Measurements from ENCODE around the gene NUP50. TPM values are rescaled to one million over a fixed set of nuclear protein-coding genes. Genes with fewer than 3 reads are reported as not detected.

Gene NUP50
- total RNA-seq, 1 experiment from 2014 or later, result 128 TPM

GRCh38 chr22:45207981-45208664 is 44.4 kb downstream of the NUP50 start:
- DNase-seq, result no peak
- POLR2A ChIA-PET, result no interaction called here
- Mint-ChIP-seq H3K4me1 (ENCODE audit: low read depth, unreplicated experiment) (no peaks in the 10 kb centered on the region), H3K27me3 (ENCODE audit: insufficient read depth, unreplicated experiment) (no peaks in the 10 kb centered on the region), H3K36me3 (ENCODE audit: insufficient read depth, unreplicated experiment) (no peaks in the 10 kb centered on the region), H3K9me3 (ENCODE audit: unreplicated experiment) (no peaks in the 10 kb centered on the region), H3K27ac (ENCODE audit: unreplicated experiment) (peak overlapping the region; percentile 49), H3K4me3 (ENCODE audit: unreplicated experiment) (no peak overlapping the region)
- no peaks in the 10 kb centered on the region for H3K27me3 ChIP-seq (replicated peaks; ENCODE audit: control insufficient read depth, insufficient read depth, low read length)
- no peaks in the 10 kb centered on the region for H3K36me3 ChIP-seq (ENCODE audit: control insufficient read depth, insufficient read depth, low read length)
- CTCF ChIA-PET, result interaction anchor here (0.6 to 1.3 kb wide), 3 partner anchors 11 to 566 kb away, joined by 3 to 4 read pairs (median 3); no protein-coding TSS in a partner anchor
- intact Hi-C loops (cut with micrococcal nuclease; ENCODE audit: unreplicated experiment), result no loop called here
- BruUV-seq (replicated peaks), result no TSS peak
- H3K4me3 ChIP-seq (ENCODE audit: low read depth, low read length), result no peak overlapping the region
- H3K4me1 ChIP-seq, result no peaks in the 10 kb centered on the region
- no peaks in the 10 kb centered on the region for H3K9me3 ChIP-seq
- no peak for TF ChIP-seq CTCF (IDR thresholded peaks at IDR 0.05; ENCODE audit: insufficient read depth in 1 of 2, low read depth in 1 of 2, low read length in 1 of 2, severe bottlenecking in 1 of 2, unreplicated experiment in 1 of 2)

GRCh38 chr22:45208696-45208992 is 44.9 kb downstream of the NUP50 start:
- no peaks in the 10 kb centered on the region for H3K9me3 Mint-ChIP-seq (ENCODE audit: unreplicated experiment)
- H3K27ac Mint-ChIP-seq (ENCODE audit: unreplicated experiment), result no peak overlapping the region
- intact Hi-C loops (cut with micrococcal nuclease; ENCODE audit: unreplicated experiment), result no loop called here
- TF ChIP-seq CTCF (IDR thresholded peaks at IDR 0.05; ENCODE audit: insufficient read depth in 1 of 2, low read depth in 1 of 2, low read length in 1 of 2, severe bottlenecking in 1 of 2, unreplicated experiment in 1 of 2), result no peak
- no peaks in the 10 kb centered on the region for H3K27me3 Mint-ChIP-seq (ENCODE audit: insufficient read depth, unreplicated experiment)
- no peak overlapping the region for H3K4me3 Mint-ChIP-seq (ENCODE audit: unreplicated experiment)
- no peak for DNase-seq
- no peaks in the 10 kb centered on the region for H3K36me3 ChIP-seq (ENCODE audit: control insufficient read depth, insufficient read depth, low read length)
- H3K36me3 Mint-ChIP-seq (ENCODE audit: insufficient read depth, unreplicated experiment), result no peaks in the 10 kb centered on the region
- POLR2A ChIA-PET, result no interaction called here
- H3K4me1 Mint-ChIP-seq (ENCODE audit: low read depth, unreplicated experiment), result no peaks in the 10 kb centered on the region
- no TSS peak for BruUV-seq (replicated peaks)
- no peaks in the 10 kb centered on the region for H3K9me3 ChIP-seq
- H3K4me3 ChIP-seq (ENCODE audit: low read depth, low read length), result no peak overlapping the region
- no peaks in the 10 kb centered on the region for H3K27me3 ChIP-seq (replicated peaks; ENCODE audit: control insufficient read depth, insufficient read depth, low read length)
- no peaks in the 10 kb centered on the region for H3K4me1 ChIP-seq
- CTCF ChIA-PET, result interaction anchor here (1.1 to 1.3 kb wide), 2 partner anchors 10 to 37 kb away, joined by 3 to 4 read pairs; no protein-coding TSS in a partner anchor

GRCh38 chr22:45208993-45209838 is 45.5 kb downstream of the NUP50 start:
- POLR2A ChIA-PET, result no interaction called here
- Histone ChIP-seq H3K4me1 (no peaks in the 10 kb centered on the region), H3K36me3 (ENCODE audit: control insufficient read depth, insufficient read depth, low read length) (no peaks in the 10 kb centered on the region), H3K9me3 (no peaks in the 10 kb centered on the region), H3K4me3 (ENCODE audit: low read depth, low read length) (no peak overlapping the region), H3K27me3 (replicated peaks; ENCODE audit: control insufficient read depth, insufficient read depth, low read length) (no peaks in the 10 kb centered on the region)
- intact Hi-C loops (cut with micrococcal nuclease; ENCODE audit: unreplicated experiment), result no loop called here
- Mint-ChIP-seq H3K27me3 (ENCODE audit: insufficient read depth, unreplicated experiment) (no peaks in the 10 kb centered on the region), H3K36me3 (ENCODE audit: insufficient read depth, unreplicated experiment) (no peaks in the 10 kb centered on the region), H3K9me3 (ENCODE audit: unreplicated experiment) (no peaks in the 10 kb centered on the region), H3K27ac (ENCODE audit: unreplicated experiment) (no peak overlapping the region), H3K4me1 (ENCODE audit: low read depth, unreplicated experiment) (no peaks in the 10 kb centered on the region), H3K4me3 (ENCODE audit: unreplicated experiment) (no peak overlapping the region)
- peak in 1 of 2 experiments; percentile 24 for DNase-seq
- no TSS peak for BruUV-seq (replicated peaks)
- CTCF ChIA-PET, result interaction anchor here (1.1 to 1.3 kb wide), 2 partner anchors 10 to 37 kb away, joined by 3 to 4 read pairs; no protein-coding TSS in a partner anchor
- peak; percentile 47 to 66 for TF ChIP-seq CTCF (IDR thresholded peaks at IDR 0.05; ENCODE audit: insufficient read depth in 1 of 2, low read depth in 1 of 2, low read length in 1 of 2, severe bottlenecking in 1 of 2, unreplicated experiment in 1 of 2)

Measured in Caco-2 (cell line).